ENCODE measurements around the gene ZNF618.

Gene ZNF618

GRCh38 chr9:113876151-113876992 lies at the start of gene ZNF618:
TSS of gene ZNF618 (plus strand) at chr9:113876309. CDS start at chr9:113876381, 72 bp downstream.
- DNase-seq: peak; percentile 73

GRCh38 chr9:113828221-113828620 lies 47.9 kb upstream of the ZNF618 start:
- DNase-seq: no peak

GRCh38 chr9:113837334-113837733 lies 38.8 kb upstream of the ZNF618 start:
- DNase-seq: no peak

- DNase-seq: no peak
These were observed 34.0 kb upstream of the ZNF618 start for GRCh38 chr9:113842086-113842485.

GRCh38 chr9:113844466-113844865 lies 31.6 kb upstream of the ZNF618 start:
- DNase-seq: no peak

GRCh38 chr9:113851359-113851758 lies 24.8 kb upstream of the ZNF618 start:
- DNase-seq: no peak

- DNase-seq: no peak
These were observed 24.2 kb upstream of the ZNF618 start for GRCh38 chr9:113851873-113852272.

- no peak for DNase-seq
These were observed 22.8 kb upstream of the ZNF618 start for GRCh38 chr9:113853333-113853732.

GRCh38 chr9:113854310-113854709 lies 21.8 kb upstream of the ZNF618 start:
- DNase-seq: no peak

GRCh38 chr9:113857875-113858274 lies 18.2 kb upstream of the ZNF618 start:
- DNase-seq: no peak

GRCh38 chr9:113858282-113858681 lies 17.8 kb upstream of the ZNF618 start:
- no peak for DNase-seq

- DNase-seq: no peak
These were observed 12.8 kb upstream of the ZNF618 start for GRCh38 chr9:113863345-113863744.

- DNase-seq: no peak
These were observed 7.6 kb upstream of the ZNF618 start for GRCh38 chr9:113868501-113868900.

- no peak for DNase-seq
These were observed 3.5 kb upstream of the ZNF618 start for GRCh38 chr9:113872485-113873143.

GRCh38 chr9:113873446-113873845 lies 2.7 kb upstream of the ZNF618 start:
- no peak for DNase-seq

- peak; percentile 20 for DNase-seq
These were observed 2.2 kb upstream of the ZNF618 start for GRCh38 chr9:113873926-113874325.

- DNase-seq: peak; percentile 65
These were observed 504 bp upstream of the ZNF618 start for GRCh38 chr9:113875459-113876150.

GRCh38 chr9:113876993-113877368 lies 872 bp downstream of the ZNF618 start:
- no peak for DNase-seq

- no peak for DNase-seq
These were observed 3.2 kb downstream of the ZNF618 start for GRCh38 chr9:113879318-113879717.

- DNase-seq: no peak
These were observed 3.8 kb downstream of the ZNF618 start for GRCh38 chr9:113879911-113880310.

GRCh38 chr9:113882181-113882580 lies 6.1 kb downstream of the ZNF618 start:
- no peak for DNase-seq

GRCh38 chr9:113882636-113883164 lies 6.6 kb downstream of the ZNF618 start:
- DNase-seq: no peak
